Eye (tissue), 1 donor: ENCODE results near the gene ZBED3.
A peak's percentile ranks its signal among the peaks of the same experiment; 100 is the strongest.
"Not testable (repeated sequence)": the region's sequence is repeated elsewhere in the genome, so short reads cannot be mapped to it uniquely, and the experiment has no call there.

ENCODE experiments used
- DNase-seq: peaks from one replicate; pipeline ENCODE4 v3.0.0-alpha.2; 2015

ZBED3 gene, protein sequence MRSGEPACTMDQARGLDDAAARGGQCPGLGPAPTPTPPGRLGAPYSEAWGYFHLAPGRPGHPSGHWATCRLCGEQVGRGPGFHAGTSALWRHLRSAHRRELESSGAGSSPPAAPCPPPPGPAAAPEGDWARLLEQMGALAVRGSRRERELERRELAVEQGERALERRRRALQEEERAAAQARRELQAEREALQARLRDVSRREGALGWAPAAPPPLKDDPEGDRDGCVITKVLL

GRCh38 chr5:77086689-77087483, at the start of gene ZBED3:
Gene ZBED3 (minus strand): TSS chr5:77087285. CDS start chr5:77077878, 9,407 bp downstream.
- peak; percentile 97 for DNase-seq

DNA sequence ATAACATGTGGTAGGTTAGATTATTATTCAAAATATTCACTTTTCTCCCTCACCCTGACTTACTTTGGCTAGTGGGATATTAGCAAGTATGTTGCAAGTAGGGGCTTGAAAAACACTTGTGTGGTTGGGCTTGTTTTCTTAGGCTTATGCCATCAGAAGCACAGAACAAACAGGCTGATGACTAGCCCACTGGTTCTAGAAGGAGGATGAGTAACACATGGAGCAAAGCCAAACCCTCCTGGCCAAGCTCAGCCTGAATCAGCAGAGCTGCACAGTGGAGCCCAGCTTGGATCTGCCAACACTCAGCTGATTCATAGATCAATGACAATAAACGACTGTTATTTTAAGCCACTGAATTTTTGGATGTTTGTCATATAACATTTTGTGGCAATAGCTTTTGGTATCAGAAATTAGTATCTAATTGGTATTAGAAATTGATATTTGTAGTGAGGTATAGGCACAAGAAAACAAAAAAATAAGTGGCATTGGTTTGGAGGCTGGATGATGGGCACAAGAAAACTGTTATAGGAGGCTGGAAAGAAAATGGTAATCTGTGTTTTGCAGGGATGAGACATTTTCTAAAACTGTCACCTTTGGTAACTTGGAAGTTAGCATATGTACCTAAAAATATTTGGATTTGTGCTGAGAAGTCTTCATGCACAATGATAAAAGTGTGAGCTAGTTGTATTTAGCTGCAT, 46.1 kb upstream of the ZBED3 start:
- DNase-seq, result no peak

DNA sequence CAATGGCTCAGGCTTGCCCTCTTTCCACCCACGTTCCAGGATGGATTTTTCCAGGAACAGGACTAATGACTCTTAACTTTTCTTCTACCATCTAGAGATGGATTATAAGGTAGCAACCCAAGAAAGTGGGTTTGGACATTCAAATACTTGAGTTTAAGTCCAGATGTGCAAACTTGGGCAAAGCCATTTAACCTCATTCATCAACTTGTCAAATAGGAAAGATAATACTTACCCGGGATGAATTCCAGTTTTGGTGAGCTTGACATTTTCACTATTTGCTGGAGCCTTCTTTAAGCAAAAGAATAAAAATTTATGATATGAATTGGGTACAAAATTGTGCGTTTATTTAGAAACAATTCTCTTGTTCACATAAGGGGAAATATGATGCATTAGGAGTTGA, 44.3 kb upstream of the ZBED3 start:
- DNase-seq, result no peak

GRCh38 chr5:77129391-77129990, 42.4 kb upstream of the ZBED3 start:
- peak; percentile 31 for DNase-seq

DNA sequence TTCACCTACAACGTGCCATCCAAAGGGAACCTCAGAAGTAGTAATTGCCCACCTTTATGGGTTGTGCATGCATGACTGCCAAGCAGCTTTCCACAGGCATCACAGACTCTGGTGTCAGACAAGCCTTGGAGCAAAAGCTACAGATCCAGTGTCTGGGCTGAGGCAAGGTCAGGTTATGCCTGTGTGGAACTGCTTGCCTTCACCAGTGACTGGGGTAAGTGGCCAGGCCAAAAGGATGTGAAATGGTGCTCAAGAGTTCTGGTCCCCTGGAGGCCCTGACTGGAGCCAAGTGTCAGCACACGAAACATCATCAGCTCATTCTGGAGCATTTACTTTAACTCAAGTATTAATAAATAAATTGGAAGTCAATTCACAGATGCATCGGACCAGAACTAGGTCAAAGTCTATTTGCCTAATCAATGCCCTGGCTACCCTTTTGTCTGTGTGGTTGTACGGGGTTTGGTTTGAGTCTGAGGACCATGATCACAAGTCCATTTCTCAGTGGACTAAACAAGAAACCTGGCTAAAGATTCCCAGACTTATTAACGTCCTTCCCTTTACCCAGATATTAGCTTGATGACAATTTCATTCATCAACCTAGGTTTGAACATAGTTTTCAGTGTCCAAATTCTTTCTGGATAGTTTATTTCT, 41.5 kb upstream of the ZBED3 start:
- no peak for DNase-seq

- DNase-seq, result no peak
Measured at GRCh38 chr5:77123057-77123456, 36.0 kb upstream of the ZBED3 start.

DNA sequence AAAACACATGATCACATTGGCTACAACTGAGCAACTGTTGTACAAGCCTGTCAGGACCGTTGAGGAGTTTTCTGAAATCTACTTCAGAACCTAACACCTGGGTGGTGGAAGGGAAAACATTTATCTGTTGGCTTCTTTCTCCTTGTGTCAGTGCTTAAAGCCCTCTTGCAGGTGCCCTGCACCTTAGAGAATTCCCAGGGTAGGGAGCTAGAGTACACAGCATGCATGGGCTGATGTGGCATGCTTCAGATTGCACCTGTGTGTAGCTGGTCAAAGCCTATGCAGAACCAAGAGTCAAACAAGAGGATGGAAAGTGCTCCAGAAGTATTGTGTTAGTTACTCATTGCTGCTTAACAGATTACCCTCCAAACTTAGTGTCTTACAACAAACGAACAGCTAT, 33.6 kb upstream of the ZBED3 start:
- DNase-seq, result no peak

- no peak for DNase-seq
Measured at GRCh38 chr5:77120086-77120485, 33.0 kb upstream of the ZBED3 start.

- DNase-seq, result no peak
Measured at GRCh38 chr5:77117161-77117560, 30.1 kb upstream of the ZBED3 start.

GRCh38 chr5:77107035-77107434, 19.9 kb upstream of the ZBED3 start:
- DNase-seq, result not testable (repeated sequence)

GRCh38 chr5:77104813-77105212, 17.7 kb upstream of the ZBED3 start:
- no peak for DNase-seq

- DNase-seq, result no peak
Measured at GRCh38 chr5:77103457-77103856, 16.4 kb upstream of the ZBED3 start.

- DNase-seq, result no peak
Measured at GRCh38 chr5:77102549-77102948, 15.5 kb upstream of the ZBED3 start.

DNA sequence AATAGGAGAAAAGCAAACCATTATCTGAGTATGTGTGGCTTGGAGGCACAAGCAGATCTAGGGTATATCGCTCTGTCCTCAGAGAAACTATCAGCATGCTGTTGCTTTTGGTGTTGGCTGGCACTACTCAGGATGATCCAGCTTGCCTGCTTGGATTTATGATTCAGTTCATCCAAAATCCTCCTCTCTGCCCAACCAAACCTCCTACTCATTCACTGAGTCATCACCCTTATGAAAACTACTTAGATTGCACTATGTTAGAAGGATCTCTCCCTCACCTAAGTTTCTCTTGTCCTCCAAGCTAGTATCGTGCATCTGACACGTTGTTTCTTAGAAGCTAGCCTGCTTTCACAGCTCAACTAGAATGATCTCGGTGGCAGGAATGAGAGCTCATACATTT, 14.2 kb upstream of the ZBED3 start:
- no peak for DNase-seq

GRCh38 chr5:77095189-77095588, 8.1 kb upstream of the ZBED3 start:
- no peak for DNase-seq

DNA sequence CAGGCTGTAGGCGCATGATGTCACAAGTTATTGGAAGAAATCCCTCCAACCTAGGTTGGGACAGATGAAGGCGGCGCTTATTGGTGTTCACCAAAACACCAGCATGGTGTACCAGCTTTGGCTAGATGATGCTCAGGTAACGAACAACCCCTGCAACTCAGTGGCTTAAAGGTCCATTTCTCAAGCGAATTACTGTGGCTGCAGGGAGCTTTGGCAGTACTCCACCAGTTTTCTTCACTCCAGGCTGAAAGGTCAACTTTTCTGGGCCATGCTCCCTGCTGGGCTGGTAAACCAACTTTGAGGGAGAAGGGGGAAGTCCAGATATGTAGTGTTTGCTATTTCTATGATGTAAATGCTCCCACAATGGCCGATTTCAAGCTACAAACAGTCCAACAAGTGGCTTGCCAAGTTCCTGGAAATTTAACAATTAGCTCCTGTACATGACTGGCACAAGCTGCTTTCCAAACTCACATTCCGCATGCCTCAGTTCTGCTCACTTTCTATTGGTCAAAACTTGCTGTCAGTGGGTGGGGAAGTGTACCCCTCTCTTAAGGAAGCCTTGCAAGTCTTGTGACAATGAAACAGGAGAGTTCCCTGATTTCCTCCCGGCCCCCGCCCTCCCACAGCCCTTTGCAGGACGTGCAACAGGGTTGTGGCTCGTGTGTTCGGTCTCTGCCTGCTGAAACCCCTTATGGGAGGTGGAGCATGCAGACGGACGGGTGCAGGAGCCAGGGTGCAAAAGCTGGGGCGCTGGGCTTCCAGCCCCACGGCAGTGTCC, 588 bp upstream of the ZBED3 start:
- DNase-seq, result peak; percentile 79

DNA sequence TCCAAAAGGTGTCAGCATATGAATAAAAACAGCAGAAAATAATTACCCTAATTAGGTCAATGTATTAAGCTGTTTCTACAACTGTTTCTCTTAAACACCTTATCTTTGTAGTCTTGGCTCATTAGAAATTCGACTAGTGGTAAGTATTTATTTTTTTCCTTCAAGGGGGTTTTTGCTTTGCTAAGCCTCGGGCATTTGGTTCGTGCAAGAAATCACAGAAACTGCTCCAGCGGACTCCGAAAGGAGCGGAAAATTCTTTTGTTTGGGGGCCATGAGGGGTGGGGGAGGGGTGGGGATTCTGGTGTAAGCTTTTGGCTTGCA, 757 bp downstream of the ZBED3 start:
- DNase-seq, result no peak

DNA sequence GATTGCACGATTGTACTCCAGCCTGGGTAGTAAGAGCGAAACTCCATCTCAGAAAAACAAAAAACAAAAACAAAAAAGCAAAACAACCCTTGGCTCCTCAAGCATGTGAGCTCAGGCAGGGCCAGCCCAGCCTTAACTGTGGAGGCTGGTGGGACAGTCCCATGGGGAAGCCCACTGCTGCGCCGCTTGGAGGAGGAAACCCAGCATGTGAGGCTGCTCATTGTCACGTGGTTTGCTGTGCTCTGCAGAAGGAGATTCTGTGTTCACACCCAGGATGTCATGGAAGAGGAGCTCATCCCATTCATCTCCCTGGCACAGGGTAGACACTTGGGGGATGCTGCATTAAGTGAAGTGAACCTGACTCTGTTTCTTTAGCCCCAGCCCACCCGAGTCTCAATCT, 4.0 kb downstream of the ZBED3 start:
- no peak for DNase-seq

DNA sequence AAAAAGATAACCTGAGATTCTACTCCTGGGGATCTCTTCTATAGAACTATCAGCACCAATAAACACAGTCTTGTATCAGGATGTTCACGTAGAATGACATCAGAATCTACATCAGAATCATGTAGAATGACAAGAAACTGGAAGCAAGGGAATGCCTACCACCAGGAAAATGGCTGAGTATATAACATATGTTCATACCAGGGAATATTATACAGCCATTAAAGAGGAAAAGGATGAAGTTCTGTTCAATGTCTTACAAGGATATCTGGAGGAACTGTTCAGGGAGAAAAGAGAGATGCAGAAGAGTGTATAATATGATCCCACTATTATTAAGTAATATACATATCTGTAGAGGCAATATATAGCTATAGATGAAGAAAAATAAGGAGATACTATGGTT, 4.8 kb downstream of the ZBED3 start:
- no peak for DNase-seq

DNA sequence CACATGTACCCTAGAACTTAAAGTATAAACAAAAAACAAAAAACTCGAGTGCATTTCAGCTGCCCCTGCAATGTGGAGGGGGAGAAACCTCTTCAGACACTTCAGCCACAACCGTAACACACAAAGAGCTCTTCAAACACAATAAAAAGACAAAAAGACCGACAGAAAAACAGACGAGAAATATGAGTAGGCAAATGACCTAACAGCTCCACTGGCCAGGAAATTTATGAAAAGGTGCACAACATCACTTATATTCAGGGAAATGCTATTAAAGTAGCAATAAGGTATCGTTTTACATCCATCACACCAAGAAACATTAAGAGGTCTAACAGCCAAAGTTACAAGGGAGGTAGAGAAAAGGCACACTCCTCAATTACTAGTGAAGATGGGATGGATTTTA, 6.2 kb downstream of the ZBED3 start:
- no peak for DNase-seq

- not testable (repeated sequence) for DNase-seq
Measured at GRCh38 chr5:77080479-77080878, 6.6 kb downstream of the ZBED3 start.

- DNase-seq, result no peak
Measured at GRCh38 chr5:77077829-77078176, 9.3 kb downstream of the ZBED3 start.
